Activated naive CD8-positive, alpha-beta T cell treated with anti-CD3 and anti-CD28 coated beads for 36 hours (primary cell): ENCODE data around the gene ERC1. TPM values are rescaled to one million over a fixed set of nuclear protein-coding genes. Genes with fewer than 3 reads are reported as not detected.

Experiments used
- DNase-seq: peaks from one replicate; pipeline ENCODE4 v3.0.0; 2021
- H3K27ac Mint-ChIP-seq: one replicate; pipeline ENCODE4 v1.8.0; 2022; ENCODE audit warnings: mild to moderate bottlenecking, moderate library complexity, mixed read lengths
- H3K27me3 Mint-ChIP-seq: one replicate; pipeline ENCODE4 v1.8.0; 2022; ENCODE audit warnings: mild to moderate bottlenecking, mixed read lengths
- H3K36me3 Mint-ChIP-seq: one replicate; pipeline ENCODE4 v1.8.0; 2021; ENCODE audit warnings: mild to moderate bottlenecking, mixed read lengths
- H3K4me1 Mint-ChIP-seq: one replicate; pipeline ENCODE4 v1.8.0; 2021; ENCODE audit warnings: mixed read lengths
- H3K4me3 Mint-ChIP-seq: one replicate; pipeline ENCODE4 v1.8.0; 2022; ENCODE audit warnings: mild to moderate bottlenecking, moderate library complexity, mixed read lengths
- H3K9me3 Mint-ChIP-seq: one replicate; pipeline ENCODE4 v1.8.0; 2022; ENCODE audit warnings: mixed read lengths
- total RNA-seq, 2 experiments: library from RNA; stranded (reverse); gene quantifications; one replicate each; pipeline ENCODE4 v1.2.3, GENCODE V29; 2021

Gene ERC1
- total RNA-seq, 2 experiments from 2014 or later: 24.0 to 25.5 TPM

DNA sequence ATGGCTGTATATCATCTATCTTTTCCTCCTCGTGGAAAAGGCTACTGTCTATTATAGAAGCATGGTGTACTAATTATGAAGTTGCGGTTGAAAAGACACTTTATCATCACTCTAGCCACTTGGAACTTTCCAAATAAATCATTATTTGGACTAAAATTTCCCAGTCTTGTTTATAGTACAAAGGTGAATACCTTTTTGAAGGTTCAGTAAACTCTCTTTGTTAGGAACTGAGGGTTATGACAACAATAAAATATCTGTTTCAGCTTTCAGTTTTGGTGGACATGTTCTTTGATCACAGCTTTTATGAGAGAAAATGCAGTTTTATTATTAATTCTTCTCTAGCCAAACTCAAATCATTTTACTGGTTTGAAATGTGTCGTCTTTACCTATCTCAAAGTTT lies 386.7 kb downstream of the ERC1 start:
- Mint-ChIP-seq H3K27ac (no peak overlapping the region), H3K4me1 (no peaks in the 10 kb centered on the region), H3K36me3 (peaks cover 8% of the 10 kb centered on the region), H3K9me3 (no peaks in the 10 kb centered on the region), H3K27me3 (no peaks in the 10 kb centered on the region), H3K4me3 (no peak overlapping the region)
- DNase-seq: no peak

DNA sequence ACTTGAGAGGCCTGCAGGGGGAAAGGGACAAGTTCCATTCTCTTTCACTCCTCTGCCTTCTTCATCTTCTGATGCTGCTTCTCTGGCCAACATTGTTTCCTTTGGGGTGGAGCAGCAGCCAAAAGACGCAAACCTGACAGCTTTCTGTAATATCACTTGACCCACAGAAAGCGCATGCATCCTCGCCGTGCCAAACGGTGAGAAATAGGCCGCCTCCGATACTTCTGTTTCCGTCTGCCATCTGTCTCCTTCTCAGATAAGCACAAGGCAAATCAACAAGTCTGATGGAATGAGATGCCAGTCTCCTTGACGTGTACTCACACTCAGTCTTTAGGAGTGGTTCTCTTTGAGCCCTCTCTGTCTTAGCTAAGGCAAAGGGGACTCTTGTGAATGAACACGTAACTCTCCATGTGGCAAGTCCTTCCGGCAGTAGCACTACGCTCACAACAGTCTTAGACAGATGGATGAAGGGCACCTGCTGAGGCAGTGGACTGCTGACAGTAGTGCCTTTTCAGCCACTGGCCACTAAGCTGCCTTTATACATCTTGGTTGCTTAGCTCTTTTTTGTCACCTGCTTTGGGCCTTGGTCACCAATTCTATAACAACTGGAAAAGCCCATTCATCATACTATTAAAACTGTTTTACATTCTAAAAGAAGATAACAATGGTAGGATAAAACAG lies 389.3 kb downstream of the ERC1 start:
- H3K36me3 Mint-ChIP-seq: peaks cover 6% of the 10 kb centered on the region

DNA sequence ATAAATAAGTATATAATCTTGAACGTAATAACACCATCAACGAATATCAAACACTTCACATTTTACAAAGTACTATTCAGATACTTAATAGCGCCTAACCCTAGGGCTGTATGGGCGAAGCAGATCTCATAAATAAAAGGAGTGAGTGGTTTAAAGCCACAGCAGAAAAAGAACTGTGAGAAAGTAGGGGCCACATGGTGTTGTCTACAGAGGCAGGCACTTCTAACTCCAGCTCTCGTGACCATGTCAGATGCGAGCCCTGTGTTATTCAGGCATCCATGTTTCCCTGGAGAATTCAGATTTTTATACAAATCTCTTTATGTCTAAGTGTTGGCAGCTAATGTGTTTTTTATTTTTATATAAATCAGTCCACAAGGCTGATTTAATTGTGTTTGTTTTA lies 391.1 kb downstream of the ERC1 start:
- H3K36me3 Mint-ChIP-seq: peaks cover 2% of the 10 kb centered on the region
- no peaks in the 10 kb centered on the region for H3K9me3 Mint-ChIP-seq
- no peaks in the 10 kb centered on the region for H3K4me1 Mint-ChIP-seq
- no peak for DNase-seq
- no peaks in the 10 kb centered on the region for H3K27me3 Mint-ChIP-seq
- H3K4me3 Mint-ChIP-seq: no peak overlapping the region
- no peak overlapping the region for H3K27ac Mint-ChIP-seq

More for the DNA sequence above, 389.3 kb downstream of the ERC1 start:
- H3K9me3 Mint-ChIP-seq: no peaks in the 10 kb centered on the region
- no peak for DNase-seq
- no peak overlapping the region for H3K4me3 Mint-ChIP-seq
- no peak overlapping the region for H3K27ac Mint-ChIP-seq
- H3K4me1 Mint-ChIP-seq: no peaks in the 10 kb centered on the region
- H3K27me3 Mint-ChIP-seq: no peaks in the 10 kb centered on the region

DNA sequence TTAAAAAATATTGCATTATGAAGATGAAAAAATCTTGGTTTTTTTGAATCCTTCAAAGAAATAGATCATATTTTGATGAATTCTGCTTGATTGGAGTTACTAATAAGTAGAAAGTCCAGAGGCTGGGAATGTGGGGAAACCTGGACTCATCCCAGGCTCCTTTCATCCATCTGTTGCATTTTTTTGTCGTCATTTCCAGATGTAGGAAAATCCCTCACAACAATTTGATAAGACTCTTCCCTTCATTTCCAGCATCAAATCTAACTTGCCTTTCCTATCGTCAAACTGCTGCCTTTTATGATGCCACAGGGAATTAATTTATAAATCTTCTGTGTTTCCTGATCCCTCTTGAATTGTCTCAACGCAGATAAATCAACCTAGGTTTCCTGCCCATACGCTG lies 391.8 kb downstream of the ERC1 start:
- no peak overlapping the region for H3K27ac Mint-ChIP-seq
- no peak for DNase-seq
- H3K27me3 Mint-ChIP-seq: no peaks in the 10 kb centered on the region
- no peak overlapping the region for H3K4me3 Mint-ChIP-seq
- H3K36me3 Mint-ChIP-seq: peaks cover 5% of the 10 kb centered on the region
- no peaks in the 10 kb centered on the region for H3K4me1 Mint-ChIP-seq
- no peaks in the 10 kb centered on the region for H3K9me3 Mint-ChIP-seq

DNA sequence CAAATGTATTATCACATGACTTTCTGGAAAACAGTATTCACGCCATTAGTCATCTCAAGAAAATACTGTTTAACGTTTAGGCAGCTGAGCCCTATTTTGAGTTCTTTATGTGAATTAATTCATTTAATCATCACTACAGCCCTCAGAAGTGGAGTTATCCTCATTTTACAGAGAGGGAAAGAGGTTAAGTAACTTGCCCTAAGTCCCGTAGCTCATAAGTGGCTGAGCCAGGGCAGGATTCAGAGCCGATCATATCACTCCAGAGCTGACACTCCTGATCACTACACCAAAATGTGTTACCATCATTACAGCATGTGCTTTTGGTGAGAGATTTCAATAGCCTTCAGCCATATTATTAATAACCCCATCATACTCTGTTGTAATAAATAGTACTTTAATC lies 392.7 kb downstream of the ERC1 start:
- no peak overlapping the region for H3K27ac Mint-ChIP-seq
- DNase-seq: no peak
- no peaks in the 10 kb centered on the region for H3K27me3 Mint-ChIP-seq
- no peak overlapping the region for H3K4me3 Mint-ChIP-seq
- peaks cover 8% of the 10 kb centered on the region for H3K36me3 Mint-ChIP-seq
- H3K9me3 Mint-ChIP-seq: no peaks in the 10 kb centered on the region
- no peaks in the 10 kb centered on the region for H3K4me1 Mint-ChIP-seq

DNA sequence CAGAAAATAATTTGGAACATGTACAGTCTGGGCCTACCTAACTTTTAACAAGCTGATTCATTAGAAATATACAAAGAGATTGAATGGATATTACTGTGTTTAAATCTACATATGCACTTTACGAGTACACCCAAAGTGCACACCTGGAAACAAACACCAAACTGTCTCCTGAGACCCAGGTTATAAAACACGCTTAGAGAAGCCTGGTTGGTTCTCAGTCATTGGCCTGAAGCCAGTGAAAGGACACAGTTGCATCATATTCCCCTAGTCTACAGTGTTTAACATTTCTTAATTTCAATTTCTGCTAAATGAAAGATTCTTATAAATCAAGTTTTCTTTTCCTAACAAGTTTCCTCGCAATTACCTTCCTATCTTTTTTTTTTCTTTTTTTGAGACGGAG lies 393.9 kb downstream of the ERC1 start:
- no peak overlapping the region for H3K4me3 Mint-ChIP-seq
- no peaks in the 10 kb centered on the region for H3K9me3 Mint-ChIP-seq
- no peak overlapping the region for H3K27ac Mint-ChIP-seq
- peaks cover 11% of the 10 kb centered on the region for H3K36me3 Mint-ChIP-seq
- no peak for DNase-seq
- no peaks in the 10 kb centered on the region for H3K27me3 Mint-ChIP-seq
- H3K4me1 Mint-ChIP-seq: no peaks in the 10 kb centered on the region

DNA sequence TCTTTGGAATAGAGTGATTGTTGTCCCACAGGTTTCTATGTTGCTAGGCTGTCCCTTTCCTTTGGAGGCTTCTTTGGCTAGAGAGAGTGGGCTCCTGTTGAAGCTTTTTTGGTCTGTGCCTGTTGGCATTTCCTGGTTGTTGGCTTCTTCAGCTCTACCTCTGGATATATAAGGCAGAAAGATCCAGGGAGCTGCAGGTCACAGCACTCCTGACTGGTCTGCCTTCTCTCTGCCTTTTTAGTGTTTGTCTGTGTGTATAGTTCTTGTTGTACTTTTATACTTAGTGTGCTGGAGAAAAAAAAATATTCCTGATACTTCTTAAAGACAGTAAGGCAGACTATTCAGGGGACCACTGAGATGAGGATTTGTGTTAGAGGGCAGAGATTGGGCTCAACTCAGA lies 400.7 kb downstream of the ERC1 start:
- H3K4me1 Mint-ChIP-seq: no peaks in the 10 kb centered on the region
- H3K27ac Mint-ChIP-seq: no peak overlapping the region
- H3K9me3 Mint-ChIP-seq: peaks cover 5% of the 10 kb centered on the region
- DNase-seq: no peak
- H3K4me3 Mint-ChIP-seq: no peak overlapping the region
- peaks cover 29% of the 10 kb centered on the region for H3K36me3 Mint-ChIP-seq
- no peaks in the 10 kb centered on the region for H3K27me3 Mint-ChIP-seq

DNA sequence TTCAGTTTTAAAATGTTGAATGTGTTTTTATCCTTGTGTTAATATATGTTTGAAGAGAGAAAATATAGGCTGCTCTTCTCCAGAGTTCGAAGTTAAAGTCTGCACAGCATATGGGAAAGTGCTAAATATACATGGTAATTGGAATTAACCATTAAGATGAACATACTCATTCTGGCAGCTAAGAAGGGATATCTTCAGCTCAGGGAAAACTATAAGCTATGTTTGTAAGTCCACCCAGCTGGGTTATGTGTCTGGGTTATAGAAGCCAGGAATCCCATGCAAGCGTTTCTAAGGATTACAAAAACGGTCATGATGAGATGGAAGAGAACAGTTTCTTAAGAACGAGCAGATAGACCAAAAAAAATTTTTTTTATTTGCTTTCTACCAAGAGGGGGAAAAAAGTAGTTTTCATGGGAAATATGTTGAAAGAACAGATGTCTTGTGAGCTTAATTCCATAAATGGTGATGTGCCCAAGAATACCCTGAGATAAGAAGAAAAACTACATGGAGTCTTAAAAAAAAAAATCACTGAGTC lies 404.5 kb downstream of the ERC1 start:
- Mint-ChIP-seq H3K4me1 (no peaks in the 10 kb centered on the region), H3K4me3 (no peak overlapping the region), H3K9me3 (peaks cover 5% of the 10 kb centered on the region), H3K27ac (no peak overlapping the region), H3K36me3 (peaks cover 18% of the 10 kb centered on the region), H3K27me3 (no peaks in the 10 kb centered on the region)
- no peak for DNase-seq

DNA sequence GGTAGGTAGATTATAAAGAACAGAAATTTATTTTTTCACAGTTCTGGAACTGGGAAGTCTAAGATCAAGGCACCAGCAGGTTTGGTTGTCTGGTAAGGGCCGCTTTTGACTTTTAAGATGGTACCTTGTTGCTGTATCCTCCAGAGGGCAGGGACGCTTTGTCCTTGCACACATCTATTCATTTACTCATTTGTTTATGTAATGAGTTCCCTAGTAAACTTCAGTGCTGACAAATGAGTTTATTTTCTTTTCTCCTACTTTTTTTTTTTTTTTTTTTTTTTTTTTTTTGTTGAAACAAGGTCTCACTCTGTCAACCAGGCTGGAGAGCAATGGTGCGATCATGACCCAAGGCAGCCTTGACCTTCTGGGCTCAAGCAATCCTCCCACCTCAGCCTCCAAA lies 407.6 kb downstream of the ERC1 start:
- no peak for DNase-seq
- H3K27ac Mint-ChIP-seq: no peak overlapping the region
- H3K4me1 Mint-ChIP-seq: no peaks in the 10 kb centered on the region
- H3K27me3 Mint-ChIP-seq: no peaks in the 10 kb centered on the region
- peaks cover 6% of the 10 kb centered on the region for H3K36me3 Mint-ChIP-seq
- no peaks in the 10 kb centered on the region for H3K9me3 Mint-ChIP-seq
- no peak overlapping the region for H3K4me3 Mint-ChIP-seq

DNA sequence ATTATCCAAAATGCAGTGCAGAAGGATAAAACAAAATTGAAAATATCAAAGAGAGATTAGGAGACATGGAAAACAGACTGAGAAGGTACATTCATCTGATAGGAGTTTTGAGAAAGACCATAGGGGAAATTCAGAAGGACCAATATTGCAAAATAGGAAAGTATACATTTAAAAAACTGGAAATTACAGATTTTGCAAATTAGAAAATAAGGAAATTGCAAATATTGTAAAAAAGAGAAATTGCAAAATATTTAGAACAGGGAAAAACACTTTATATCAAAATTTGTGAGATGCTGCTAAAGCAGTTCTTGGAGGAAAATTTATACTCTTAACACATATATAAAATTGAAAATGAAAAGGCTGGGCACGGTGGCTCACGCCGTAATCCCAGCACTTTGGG lies 410.9 kb downstream of the ERC1 start:
- Mint-ChIP-seq H3K9me3 (no peaks in the 10 kb centered on the region), H3K27me3 (no peaks in the 10 kb centered on the region), H3K27ac (no peak overlapping the region), H3K4me1 (no peaks in the 10 kb centered on the region), H3K36me3 (peaks cover 3% of the 10 kb centered on the region), H3K4me3 (no peak overlapping the region)
- no peak for DNase-seq

DNA sequence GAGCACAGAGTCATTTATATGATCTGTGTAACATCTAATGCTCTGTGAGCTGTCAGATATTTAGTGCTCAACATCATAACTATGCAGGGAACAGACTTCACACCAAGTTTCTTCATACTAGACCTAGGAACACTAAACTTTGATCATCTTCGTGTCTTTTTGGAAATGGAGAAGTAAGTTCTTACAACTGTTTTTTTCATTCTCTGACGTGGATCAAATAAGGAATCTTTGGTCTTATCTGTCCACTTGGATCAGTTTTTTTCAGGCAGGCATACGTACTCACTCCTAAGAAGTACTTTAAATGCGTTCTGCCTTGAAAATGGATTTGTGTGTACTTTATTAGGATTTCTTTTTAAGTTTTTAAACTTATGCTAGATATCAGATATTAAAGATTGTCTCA lies 412.4 kb downstream of the ERC1 start:
- H3K27me3 Mint-ChIP-seq: no peaks in the 10 kb centered on the region
- H3K36me3 Mint-ChIP-seq: peaks cover 3% of the 10 kb centered on the region
- H3K9me3 Mint-ChIP-seq: no peaks in the 10 kb centered on the region
- H3K4me1 Mint-ChIP-seq: no peaks in the 10 kb centered on the region
- DNase-seq: no peak
- H3K27ac Mint-ChIP-seq: no peak overlapping the region
- no peak overlapping the region for H3K4me3 Mint-ChIP-seq

DNA sequence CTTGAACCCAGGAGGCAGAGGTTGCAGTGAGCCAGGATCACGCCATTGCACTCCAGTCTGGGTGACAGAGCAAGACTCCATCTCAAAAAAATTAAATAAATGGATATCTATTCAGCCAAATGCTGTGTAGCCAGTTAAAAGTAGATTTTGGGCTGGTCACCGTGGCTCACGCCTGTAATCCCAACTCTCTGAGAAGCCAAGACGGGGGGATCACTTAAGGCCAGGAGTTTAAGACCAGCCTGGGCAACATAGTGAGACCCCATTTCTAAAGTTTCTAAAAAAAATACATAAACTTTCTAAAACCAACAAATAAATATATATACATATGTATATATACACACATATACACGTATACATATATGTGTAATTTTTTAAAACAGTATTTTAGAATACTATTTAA lies 414.6 kb downstream of the ERC1 start:
- Mint-ChIP-seq H3K27me3 (no peaks in the 10 kb centered on the region), H3K27ac (no peak overlapping the region), H3K36me3 (peaks cover 7% of the 10 kb centered on the region), H3K4me3 (no peak overlapping the region), H3K4me1 (no peaks in the 10 kb centered on the region), H3K9me3 (no peaks in the 10 kb centered on the region)
- DNase-seq: no peak

DNA sequence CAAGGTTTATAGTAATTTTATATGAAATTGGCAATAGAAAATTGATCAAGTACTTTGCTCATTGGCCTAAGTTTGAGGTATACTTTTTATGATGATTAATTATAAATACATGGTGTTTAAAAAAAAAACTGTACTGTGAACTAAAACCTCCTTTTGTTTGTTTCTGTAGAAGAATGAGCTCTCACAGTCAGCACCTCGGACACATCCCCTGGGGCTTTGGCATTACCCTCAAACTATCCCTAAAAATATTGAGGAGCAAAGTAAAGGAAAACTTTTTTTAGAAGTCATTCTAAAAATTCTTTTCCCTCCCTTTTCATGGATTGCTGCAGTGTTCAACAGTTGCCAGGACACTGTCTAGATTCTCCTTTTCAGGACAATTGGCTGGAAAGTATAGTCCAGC lies 419.8 kb downstream of the ERC1 start:
- Mint-ChIP-seq H3K27ac (no peak overlapping the region), H3K27me3 (no peaks in the 10 kb centered on the region), H3K4me1 (no peaks in the 10 kb centered on the region), H3K4me3 (no peak overlapping the region), H3K36me3 (peaks cover 11% of the 10 kb centered on the region), H3K9me3 (no peaks in the 10 kb centered on the region)
- no peak for DNase-seq

DNA sequence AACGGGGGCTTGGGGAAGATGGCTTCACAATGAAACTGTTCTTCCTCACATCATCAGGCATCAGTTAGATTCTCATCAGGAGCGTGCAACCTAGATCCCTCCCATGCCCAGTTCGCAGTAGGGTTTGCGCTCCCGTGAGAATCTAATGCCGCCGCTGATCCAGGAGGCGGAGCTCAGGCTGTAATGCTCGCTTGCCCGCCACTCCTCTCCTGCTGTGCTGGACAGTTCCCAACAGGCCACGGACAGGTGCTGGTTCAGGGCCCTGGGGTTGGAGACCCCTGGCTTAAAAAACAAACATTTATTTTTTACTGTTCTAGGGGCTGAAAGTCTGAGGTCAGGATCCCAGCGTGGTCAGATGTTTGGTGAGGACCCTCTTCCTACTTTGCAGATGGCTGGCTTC lies 422.9 kb downstream of the ERC1 start:
- Mint-ChIP-seq H3K36me3 (peaks cover 28% of the 10 kb centered on the region), H3K4me1 (no peaks in the 10 kb centered on the region), H3K27me3 (no peaks in the 10 kb centered on the region), H3K4me3 (no peak overlapping the region), H3K9me3 (no peaks in the 10 kb centered on the region), H3K27ac (no peak overlapping the region)
- DNase-seq: no peak

DNA sequence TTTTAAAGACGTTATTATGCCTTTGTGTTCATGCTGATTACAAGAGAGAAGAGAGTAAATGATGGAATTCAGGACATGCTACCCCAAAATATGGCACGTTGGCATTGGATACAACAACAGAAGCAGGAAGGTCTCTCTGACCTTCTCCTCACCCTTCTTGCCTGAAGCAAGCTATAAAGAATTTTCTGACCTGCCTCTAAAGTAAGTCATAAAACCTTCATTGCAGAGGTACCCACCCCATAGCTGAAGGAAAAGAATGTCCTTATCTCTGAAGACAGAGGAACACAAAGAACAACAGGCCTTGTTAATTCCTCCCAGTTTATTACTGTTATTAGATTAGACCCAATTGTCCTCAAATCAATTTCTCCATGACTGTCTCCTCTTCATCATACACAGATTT lies 427.1 kb downstream of the ERC1 start:
- Mint-ChIP-seq H3K36me3 (peaks cover 42% of the 10 kb centered on the region), H3K4me3 (no peak overlapping the region), H3K27me3 (no peaks in the 10 kb centered on the region), H3K9me3 (peaks cover 10% of the 10 kb centered on the region), H3K27ac (no peak overlapping the region), H3K4me1 (no peaks in the 10 kb centered on the region)
- no peak for DNase-seq

DNA sequence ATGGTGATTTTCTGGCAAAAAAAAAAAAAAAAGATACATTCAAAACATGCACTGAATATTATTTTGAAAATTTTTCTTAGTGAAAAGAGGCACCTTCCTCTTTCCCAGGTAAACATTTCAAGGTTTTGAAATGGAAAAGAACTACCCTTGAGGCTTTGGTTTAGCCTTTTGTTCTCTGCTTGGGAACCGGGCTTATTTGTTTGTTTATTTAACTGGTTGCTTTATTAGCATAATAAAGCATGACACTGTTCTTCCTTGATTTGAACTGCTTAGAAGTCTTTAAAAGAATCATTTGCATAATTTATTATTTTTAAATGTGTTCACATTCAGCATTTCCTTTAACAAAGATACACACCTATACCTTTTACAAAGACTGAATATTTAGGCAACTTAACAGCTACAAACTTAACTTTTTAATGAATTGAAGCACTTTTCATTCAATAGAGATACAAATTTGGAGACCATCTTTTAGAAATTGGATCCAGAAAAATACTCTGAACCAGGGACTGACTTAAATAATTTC lies 428.9 kb downstream of the ERC1 start:
- DNase-seq: no peak
- peaks cover 35% of the 10 kb centered on the region for H3K36me3 Mint-ChIP-seq
- H3K4me1 Mint-ChIP-seq: no peaks in the 10 kb centered on the region
- no peak overlapping the region for H3K4me3 Mint-ChIP-seq
- H3K9me3 Mint-ChIP-seq: peaks cover 10% of the 10 kb centered on the region
- no peaks in the 10 kb centered on the region for H3K27me3 Mint-ChIP-seq
- no peak overlapping the region for H3K27ac Mint-ChIP-seq
